Measurements from ENCODE around the gene STYXL1.

DNA sequence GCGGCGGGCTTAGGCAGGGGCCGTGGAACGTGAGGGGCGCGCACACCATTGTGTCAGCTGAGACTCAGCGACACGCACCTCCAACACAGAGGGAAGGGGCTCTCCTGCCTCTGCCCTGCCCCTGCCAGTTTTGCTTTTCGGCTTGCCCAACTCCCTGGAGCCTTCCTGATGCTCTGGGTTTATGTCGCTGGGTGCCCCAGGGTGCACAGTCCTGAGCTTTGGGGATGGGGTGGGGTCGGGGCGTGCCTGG, 66.7 kb downstream of the STYXL1 start:
- TF ChIP-seq, protein P1, sequence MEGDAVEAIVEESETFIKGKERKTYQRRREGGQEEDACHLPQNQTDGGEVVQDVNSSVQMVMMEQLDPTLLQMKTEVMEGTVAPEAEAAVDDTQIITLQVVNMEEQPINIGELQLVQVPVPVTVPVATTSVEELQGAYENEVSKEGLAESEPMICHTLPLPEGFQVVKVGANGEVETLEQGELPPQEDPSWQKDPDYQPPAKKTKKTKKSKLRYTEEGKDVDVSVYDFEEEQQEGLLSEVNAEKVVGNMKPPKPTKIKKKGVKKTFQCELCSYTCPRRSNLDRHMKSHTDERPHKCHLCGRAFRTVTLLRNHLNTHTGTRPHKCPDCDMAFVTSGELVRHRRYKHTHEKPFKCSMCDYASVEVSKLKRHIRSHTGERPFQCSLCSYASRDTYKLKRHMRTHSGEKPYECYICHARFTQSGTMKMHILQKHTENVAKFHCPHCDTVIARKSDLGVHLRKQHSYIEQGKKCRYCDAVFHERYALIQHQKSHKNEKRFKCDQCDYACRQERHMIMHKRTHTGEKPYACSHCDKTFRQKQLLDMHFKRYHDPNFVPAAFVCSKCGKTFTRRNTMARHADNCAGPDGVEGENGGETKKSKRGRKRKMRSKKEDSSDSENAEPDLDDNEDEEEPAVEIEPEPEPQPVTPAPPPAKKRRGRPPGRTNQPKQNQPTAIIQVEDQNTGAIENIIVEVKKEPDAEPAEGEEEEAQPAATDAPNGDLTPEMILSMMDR (IDR thresholded peaks at IDR 0.05), result no peak
- TF ChIP-seq POLR2A (IDR thresholded peaks at IDR 0.05), result no peak

Data from sigmoid colon (tissue), 3 donors.